Thyroid gland (tissue), 4 donors: Measurements from ENCODE around the gene MAGI2. TPM values are rescaled to one million over a fixed set of nuclear protein-coding genes. Genes with fewer than 3 reads are reported as not detected.

Experiments
- DNase-seq, 2 donors: peaks; one replicate each; pipeline ENCODE4 v3.0.0-alpha.2; 2019
- H3K27ac ChIP-seq, 3 donors: fragments of 200-600 bp; sonication (generic); 1 replicate in 2 of 3; 2 replicates in 1 of 3; pipeline ENCODE4 v1.5.1; 2016 to 2019; ENCODE audit warnings: mild to moderate bottlenecking in 1 of 3, moderate library complexity in 1 of 3
- H3K27me3 ChIP-seq: fragments of 200-600 bp; sonication (generic); one replicate; pipeline ENCODE4 v1.5.1; 2019
- H3K36me3 ChIP-seq, 2 donors: fragments of 200-600 bp; sonication (generic); one replicate each; pipeline ENCODE4 v1.5.1; 2016 to 2019
- H3K4me1 ChIP-seq, 2 donors: fragments of 200-600 bp; sonication (generic); one replicate each; pipeline ENCODE4 v1.5.1; 2017 to 2019
- H3K4me3 ChIP-seq, 3 donors: fragments of 200-600 bp; sonication (generic); replicated peaks in 1 of 3; 1 replicate in 2 of 3; 2 replicates in 1 of 3; pipeline ENCODE4 v1.5.1; 2016; ENCODE audit warnings: mild to moderate bottlenecking in 1 of 3
- H3K9me3 ChIP-seq: fragments of 200-600 bp; sonication (generic); one replicate; pipeline ENCODE4 v1.5.1; 2017
- POLR2A ChIP-seq, 2 donors: fragments of 450-650 bp; IDR thresholded peaks; one replicate each; pipeline ENCODE4 v1.6.1; 2017; ENCODE audit warnings: antibody characterized with exemption in 2 of 2, mild to moderate bottlenecking in 2 of 2, moderate library complexity in 1 of 2
- whole genome bisulfite sequencing, 2 donors: methylation state at CpG; one replicate each; pipeline ENCODE4 v1.1.5; 2017; 5-methylcytosine and 5-hydroxymethylcytosine counted together
- intact Hi-C: fragments of 100-400 bp; cut with DNase I; formaldehyde crosslinking; loops from one replicate; pipeline ENCODE4 v1.15.1; 2023
- total RNA-seq, 4 donors: library from RNA; depleted of rRNA; stranded (reverse); fragments of >200 nt; gene quantifications; one replicate each; pipeline ENCODE4 v1.2.3, GENCODE V29; 2016
- TF ChIP-seq, protein P1 (sequence below), 6 experiments: fragments of 200-600 bp in 3 of 6; fragments of 450-650 bp in 3 of 6; sonication (generic) in 3 of 6; IDR thresholded peaks; one replicate each; pipeline ENCODE4 v1.5.1; 2016 to 2019; ENCODE audit warnings: antibody characterized with exemption in 6 of 6, mild to moderate bottlenecking in 2 of 6, inconsistent platforms in 1 of 6, moderate library complexity in 1 of 6

Gene MAGI2
- total RNA-seq, 4 donors from 2014 or later = 20.7 to 31.1 (median 26.0) TPM

DNA sequence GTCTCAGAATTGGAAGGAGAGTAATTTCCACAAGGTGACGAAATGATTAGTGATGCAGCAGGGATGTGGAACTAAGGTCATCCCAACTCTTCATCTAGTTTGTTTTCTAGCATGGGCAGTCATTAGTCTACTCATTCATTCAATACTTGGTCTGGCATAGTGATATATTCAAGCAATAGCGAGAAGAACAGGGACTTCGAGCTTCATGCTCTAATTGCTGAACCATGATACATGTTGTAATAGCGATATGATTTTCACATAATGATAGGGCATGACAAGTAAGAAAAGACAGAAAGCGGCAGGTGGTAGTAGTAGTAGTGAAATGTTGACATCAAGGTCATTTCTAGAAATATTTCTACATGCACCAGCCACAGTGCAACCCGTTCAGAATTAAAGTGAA, 1002.8 kb downstream of the MAGI2 start:
- intact Hi-C loops = no loop called here
- Histone ChIP-seq H3K27ac (no peak overlapping the region), H3K4me3 (no peak overlapping the region), H3K36me3 (no peaks in the 10 kb centered on the region), H3K9me3 (no peaks in the 10 kb centered on the region), H3K27me3 (no peaks in the 10 kb centered on the region), H3K4me1 (no peaks in the 10 kb centered on the region)
- TF ChIP-seq, protein P1, sequence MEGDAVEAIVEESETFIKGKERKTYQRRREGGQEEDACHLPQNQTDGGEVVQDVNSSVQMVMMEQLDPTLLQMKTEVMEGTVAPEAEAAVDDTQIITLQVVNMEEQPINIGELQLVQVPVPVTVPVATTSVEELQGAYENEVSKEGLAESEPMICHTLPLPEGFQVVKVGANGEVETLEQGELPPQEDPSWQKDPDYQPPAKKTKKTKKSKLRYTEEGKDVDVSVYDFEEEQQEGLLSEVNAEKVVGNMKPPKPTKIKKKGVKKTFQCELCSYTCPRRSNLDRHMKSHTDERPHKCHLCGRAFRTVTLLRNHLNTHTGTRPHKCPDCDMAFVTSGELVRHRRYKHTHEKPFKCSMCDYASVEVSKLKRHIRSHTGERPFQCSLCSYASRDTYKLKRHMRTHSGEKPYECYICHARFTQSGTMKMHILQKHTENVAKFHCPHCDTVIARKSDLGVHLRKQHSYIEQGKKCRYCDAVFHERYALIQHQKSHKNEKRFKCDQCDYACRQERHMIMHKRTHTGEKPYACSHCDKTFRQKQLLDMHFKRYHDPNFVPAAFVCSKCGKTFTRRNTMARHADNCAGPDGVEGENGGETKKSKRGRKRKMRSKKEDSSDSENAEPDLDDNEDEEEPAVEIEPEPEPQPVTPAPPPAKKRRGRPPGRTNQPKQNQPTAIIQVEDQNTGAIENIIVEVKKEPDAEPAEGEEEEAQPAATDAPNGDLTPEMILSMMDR (IDR thresholded peaks at IDR 0.05) = no peak
- no peak for TF ChIP-seq POLR2A (IDR thresholded peaks at IDR 0.05)
- 71 to 74% methylated on average over 6 of the region's 6 CpGs for WGBS, 2 donors
- DNase-seq = no peak

DNA sequence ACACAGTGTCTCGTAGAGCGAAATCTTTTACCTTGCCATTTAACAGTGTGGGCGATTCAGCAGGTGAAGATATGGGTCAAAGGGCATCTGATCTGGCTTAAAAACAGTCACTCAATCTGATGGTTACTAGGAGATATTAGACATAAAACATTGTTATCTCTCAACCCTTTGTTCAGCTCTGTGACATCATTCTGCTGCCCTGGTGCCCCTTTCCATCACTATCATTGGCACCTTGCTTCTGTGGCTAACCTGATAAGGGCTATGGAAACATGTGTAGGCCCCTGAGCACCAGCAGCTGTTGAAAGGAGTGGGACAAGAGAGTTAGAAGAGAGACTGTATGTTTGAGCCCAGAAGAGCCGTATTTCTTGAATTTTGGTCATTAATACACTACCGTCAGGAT, 1004.6 kb downstream of the MAGI2 start:
- Histone ChIP-seq H3K27me3 (no peaks in the 10 kb centered on the region), H3K4me1 (no peaks in the 10 kb centered on the region), H3K27ac (no peak overlapping the region), H3K9me3 (no peaks in the 10 kb centered on the region), H3K36me3 (no peaks in the 10 kb centered on the region), H3K4me3 (no peak overlapping the region)
- DNase-seq = no peak
- intact Hi-C loops = no loop called here
- 93 to 94% methylated on average over 5 of the region's 5 CpGs for WGBS, 2 donors
- TF ChIP-seq, protein P1 (IDR thresholded peaks at IDR 0.05) = no peak
- TF ChIP-seq POLR2A (IDR thresholded peaks at IDR 0.05) = no peak

DNA sequence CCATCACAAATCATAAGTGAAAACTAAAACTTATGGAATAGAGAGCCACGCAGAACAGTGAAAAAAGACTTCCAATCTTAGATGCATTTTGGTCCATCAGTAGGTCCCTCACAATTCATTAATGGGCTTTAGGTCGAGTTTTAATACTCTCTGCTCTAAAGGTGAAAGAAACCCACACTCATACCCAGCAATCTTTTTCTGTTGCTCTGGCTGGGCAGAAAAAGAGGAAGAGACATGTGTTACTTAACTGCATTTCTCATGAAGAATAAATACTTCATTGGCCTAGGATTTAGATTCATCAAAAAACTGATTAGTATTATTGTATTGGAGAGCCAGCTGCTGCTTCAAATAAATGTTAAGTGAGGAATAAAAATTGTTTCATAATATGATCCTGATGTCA, 1009.2 kb downstream of the MAGI2 start:
- TF ChIP-seq POLR2A (IDR thresholded peaks at IDR 0.05) = no peak
- TF ChIP-seq, protein P1 (IDR thresholded peaks at IDR 0.05) = no peak
- H3K27ac ChIP-seq = no peak overlapping the region
- H3K27me3 ChIP-seq = no peaks in the 10 kb centered on the region
- H3K4me1 ChIP-seq = no peaks in the 10 kb centered on the region
- WGBS, 2 donors = 82 to 88% methylated on average over 2 of the region's 2 CpGs
- intact Hi-C loops = no loop called here
- H3K36me3 ChIP-seq = no peaks in the 10 kb centered on the region
- no peak for DNase-seq
- H3K4me3 ChIP-seq = no peak overlapping the region
- no peaks in the 10 kb centered on the region for H3K9me3 ChIP-seq

DNA sequence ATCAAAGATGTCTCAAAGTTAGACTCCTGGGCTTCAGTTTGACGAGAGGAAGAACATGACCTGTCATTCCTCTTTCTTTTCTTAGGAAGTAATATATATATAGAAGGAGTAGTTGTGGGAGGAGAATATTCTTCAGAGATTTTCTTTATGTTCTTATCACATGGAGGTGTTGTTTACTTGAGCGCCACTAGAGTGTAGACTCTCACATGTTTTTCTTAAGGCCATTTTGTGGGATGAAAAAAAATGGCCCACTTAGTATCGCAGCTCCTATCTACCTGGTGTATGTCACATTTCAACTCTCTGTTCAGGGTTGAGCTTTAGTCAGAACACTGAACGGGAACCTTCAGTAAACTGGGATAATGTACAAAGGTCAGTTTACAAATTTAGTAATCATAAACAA, 1009.7 kb downstream of the MAGI2 start:
- Histone ChIP-seq H3K9me3 (no peaks in the 10 kb centered on the region), H3K27me3 (no peaks in the 10 kb centered on the region), H3K4me3 (no peak overlapping the region), H3K27ac (no peak overlapping the region), H3K4me1 (no peaks in the 10 kb centered on the region), H3K36me3 (no peaks in the 10 kb centered on the region)
- 69 to 72% methylated on average over 4 of the region's 4 CpGs for WGBS, 2 donors
- TF ChIP-seq, protein P1 (IDR thresholded peaks at IDR 0.05) = no peak
- TF ChIP-seq POLR2A (IDR thresholded peaks at IDR 0.05) = no peak
- intact Hi-C loops = no loop called here
- no peak for DNase-seq

DNA sequence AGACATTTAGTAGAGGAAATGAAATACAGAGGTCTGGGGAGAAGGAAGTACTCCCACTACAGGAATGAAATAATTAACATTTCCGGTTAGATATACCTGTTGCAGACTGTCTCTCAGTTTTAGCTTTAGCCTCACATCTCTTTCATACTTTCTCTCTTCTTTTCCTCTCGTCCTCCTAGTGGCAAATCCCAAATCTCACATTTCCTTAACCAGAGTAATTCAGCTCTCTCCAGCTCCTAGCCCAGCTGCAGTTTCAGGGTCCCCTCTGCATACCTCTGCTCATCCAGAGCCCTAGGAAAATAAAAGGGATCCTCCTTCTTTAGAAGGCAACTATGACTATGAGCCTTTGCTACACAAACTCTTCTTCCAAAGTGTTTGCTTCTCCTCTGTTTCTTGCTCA, 1011.7 kb downstream of the MAGI2 start:
- Histone ChIP-seq H3K4me3 (no peak overlapping the region), H3K9me3 (no peaks in the 10 kb centered on the region), H3K36me3 (no peaks in the 10 kb centered on the region), H3K4me1 (peaks cover 6 to 10% of the 10 kb centered on the region in 2 donors), H3K27me3 (no peaks in the 10 kb centered on the region), H3K27ac (no peak overlapping the region)
- 74 to 83% methylated on average over 2 of the region's 2 CpGs for WGBS, 2 donors
- no peak for TF ChIP-seq POLR2A (IDR thresholded peaks at IDR 0.05)
- TF ChIP-seq, protein P1 (IDR thresholded peaks at IDR 0.05) = no peak
- no peak for DNase-seq
- intact Hi-C loops = no loop called here
